ENCODE data around the gene SCTR. TPM values are rescaled to one million over a fixed set of nuclear protein-coding genes. Genes with fewer than 3 reads are reported as not detected.
A peak's percentile ranks its signal among the peaks of the same experiment; 100 is the strongest.

SCTR gene
- total and polyA plus RNA-seq, 2 of the 13 experiments (the other 11 are each of a cell fraction or from before 2014, with no cell fraction given), result not detected

GRCh38 chr2:119426801-119427395, 97.4 kb downstream of the SCTR start (continued):
- TF ChIP-seq, protein P1, sequence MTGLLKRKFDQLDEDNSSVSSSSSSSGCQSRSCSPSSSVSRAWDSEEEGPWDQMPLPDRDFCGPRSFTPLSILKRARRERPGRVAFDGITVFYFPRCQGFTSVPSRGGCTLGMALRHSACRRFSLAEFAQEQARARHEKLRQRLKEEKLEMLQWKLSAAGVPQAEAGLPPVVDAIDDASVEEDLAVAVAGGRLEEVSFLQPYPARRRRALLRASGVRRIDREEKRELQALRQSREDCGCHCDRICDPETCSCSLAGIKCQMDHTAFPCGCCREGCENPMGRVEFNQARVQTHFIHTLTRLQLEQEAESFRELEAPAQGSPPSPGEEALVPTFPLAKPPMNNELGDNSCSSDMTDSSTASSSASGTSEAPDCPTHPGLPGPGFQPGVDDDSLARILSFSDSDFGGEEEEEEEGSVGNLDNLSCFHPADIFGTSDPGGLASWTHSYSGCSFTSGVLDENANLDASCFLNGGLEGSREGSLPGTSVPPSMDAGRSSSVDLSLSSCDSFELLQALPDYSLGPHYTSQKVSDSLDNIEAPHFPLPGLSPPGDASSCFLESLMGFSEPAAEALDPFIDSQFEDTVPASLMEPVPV (CRISPR knock-in tag; IDR thresholded peaks at IDR 0.05), result no peak
- no peak for TF ChIP-seq ZNF766 (CRISPR knock-in tag; IDR thresholded peaks at IDR 0.05; ENCODE audit: borderline replicate concordance)
- TF ChIP-seq ZNF136 (CRISPR knock-in tag; IDR thresholded peaks at IDR 0.05; ENCODE audit: low read depth), result no peak
- TF ChIP-seq ETV5 (CRISPR knock-in tag; IDR thresholded peaks at IDR 0.05; ENCODE audit: borderline replicate concordance), result peak; percentile 53; the same call in 1 of the 2 replicates
- TF ChIP-seq ZNF33B (CRISPR knock-in tag; IDR thresholded peaks at IDR 0.05), result no peak
- 0 out of 2 replicates have a peak, but pooled peaks have one; percentile 20 for TF ChIP-seq HMGXB3 (CRISPR knock-in tag; IDR thresholded peaks at IDR 0.05; ENCODE audit: borderline replicate concordance)
- TF ChIP-seq ZSCAN29 (CRISPR knock-in tag; conservative IDR thresholded peaks at IDR 0.05), result no peak
- TF ChIP-seq, protein P2, sequence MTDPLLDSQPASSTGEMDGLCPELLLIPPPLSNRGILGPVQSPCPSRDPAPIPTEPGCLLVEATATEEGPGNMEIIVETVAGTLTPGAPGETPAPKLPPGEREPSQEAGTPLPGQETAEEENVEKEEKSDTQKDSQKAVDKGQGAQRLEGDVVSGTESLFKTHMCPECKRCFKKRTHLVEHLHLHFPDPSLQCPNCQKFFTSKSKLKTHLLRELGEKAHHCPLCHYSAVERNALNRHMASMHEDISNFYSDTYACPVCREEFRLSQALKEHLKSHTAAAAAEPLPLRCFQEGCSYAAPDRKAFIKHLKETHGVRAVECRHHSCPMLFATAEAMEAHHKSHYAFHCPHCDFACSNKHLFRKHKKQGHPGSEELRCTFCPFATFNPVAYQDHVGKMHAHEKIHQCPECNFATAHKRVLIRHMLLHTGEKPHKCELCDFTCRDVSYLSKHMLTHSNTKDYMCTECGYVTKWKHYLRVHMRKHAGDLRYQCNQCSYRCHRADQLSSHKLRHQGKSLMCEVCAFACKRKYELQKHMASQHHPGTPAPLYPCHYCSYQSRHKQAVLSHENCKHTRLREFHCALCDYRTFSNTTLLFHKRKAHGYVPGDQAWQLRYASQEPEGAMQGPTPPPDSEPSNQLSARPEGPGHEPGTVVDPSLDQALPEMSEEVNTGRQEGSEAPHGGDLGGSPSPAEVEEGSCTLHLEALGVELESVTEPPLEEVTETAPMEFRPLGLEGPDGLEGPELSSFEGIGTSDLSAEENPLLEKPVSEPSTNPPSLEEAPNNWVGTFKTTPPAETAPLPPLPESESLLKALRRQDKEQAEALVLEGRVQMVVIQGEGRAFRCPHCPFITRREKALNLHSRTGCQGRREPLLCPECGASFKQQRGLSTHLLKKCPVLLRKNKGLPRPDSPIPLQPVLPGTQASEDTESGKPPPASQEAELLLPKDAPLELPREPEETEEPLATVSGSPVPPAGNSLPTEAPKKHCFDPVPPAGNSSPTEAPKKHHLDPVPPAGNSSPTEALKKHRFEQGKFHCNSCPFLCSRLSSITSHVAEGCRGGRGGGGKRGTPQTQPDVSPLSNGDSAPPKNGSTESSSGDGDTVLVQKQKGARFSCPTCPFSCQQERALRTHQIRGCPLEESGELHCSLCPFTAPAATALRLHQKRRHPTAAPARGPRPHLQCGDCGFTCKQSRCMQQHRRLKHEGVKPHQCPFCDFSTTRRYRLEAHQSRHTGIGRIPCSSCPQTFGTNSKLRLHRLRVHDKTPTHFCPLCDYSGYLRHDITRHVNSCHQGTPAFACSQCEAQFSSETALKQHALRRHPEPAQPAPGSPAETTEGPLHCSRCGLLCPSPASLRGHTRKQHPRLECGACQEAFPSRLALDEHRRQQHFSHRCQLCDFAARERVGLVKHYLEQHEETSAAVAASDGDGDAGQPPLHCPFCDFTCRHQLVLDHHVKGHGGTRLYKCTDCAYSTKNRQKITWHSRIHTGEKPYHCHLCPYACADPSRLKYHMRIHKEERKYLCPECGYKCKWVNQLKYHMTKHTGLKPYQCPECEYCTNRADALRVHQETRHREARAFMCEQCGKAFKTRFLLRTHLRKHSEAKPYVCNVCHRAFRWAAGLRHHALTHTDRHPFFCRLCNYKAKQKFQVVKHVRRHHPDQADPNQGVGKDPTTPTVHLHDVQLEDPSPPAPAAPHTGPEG (CRISPR knock-in tag; IDR thresholded peaks at IDR 0.05), result no peak
- TF ChIP-seq ZNF232 (CRISPR knock-in tag; IDR thresholded peaks at IDR 0.05; ENCODE audit: borderline replicate concordance), result no peak
- TF ChIP-seq FIP1L1 (IDR thresholded peaks at IDR 0.05; ENCODE audit: borderline replicate concordance, insufficient read depth, low read depth, low read length), result no peak
- no peak for TF ChIP-seq TEAD3 (CRISPR knock-in tag; optimal IDR thresholded peaks at IDR 0.05; ENCODE audit: borderline replicate concordance)
- 0 out of 2 replicates have a peak, but pooled peaks have one; percentile 53 for TF ChIP-seq KLF6 (CRISPR knock-in tag; IDR thresholded peaks at IDR 0.05)
- no peak for TF ChIP-seq POLR2A (IDR thresholded peaks at IDR 0.05; ENCODE audit: insufficient read depth in 1 of 2, low read depth in 2 of 2, low read length in 2 of 2)
- TF ChIP-seq, protein P3, sequence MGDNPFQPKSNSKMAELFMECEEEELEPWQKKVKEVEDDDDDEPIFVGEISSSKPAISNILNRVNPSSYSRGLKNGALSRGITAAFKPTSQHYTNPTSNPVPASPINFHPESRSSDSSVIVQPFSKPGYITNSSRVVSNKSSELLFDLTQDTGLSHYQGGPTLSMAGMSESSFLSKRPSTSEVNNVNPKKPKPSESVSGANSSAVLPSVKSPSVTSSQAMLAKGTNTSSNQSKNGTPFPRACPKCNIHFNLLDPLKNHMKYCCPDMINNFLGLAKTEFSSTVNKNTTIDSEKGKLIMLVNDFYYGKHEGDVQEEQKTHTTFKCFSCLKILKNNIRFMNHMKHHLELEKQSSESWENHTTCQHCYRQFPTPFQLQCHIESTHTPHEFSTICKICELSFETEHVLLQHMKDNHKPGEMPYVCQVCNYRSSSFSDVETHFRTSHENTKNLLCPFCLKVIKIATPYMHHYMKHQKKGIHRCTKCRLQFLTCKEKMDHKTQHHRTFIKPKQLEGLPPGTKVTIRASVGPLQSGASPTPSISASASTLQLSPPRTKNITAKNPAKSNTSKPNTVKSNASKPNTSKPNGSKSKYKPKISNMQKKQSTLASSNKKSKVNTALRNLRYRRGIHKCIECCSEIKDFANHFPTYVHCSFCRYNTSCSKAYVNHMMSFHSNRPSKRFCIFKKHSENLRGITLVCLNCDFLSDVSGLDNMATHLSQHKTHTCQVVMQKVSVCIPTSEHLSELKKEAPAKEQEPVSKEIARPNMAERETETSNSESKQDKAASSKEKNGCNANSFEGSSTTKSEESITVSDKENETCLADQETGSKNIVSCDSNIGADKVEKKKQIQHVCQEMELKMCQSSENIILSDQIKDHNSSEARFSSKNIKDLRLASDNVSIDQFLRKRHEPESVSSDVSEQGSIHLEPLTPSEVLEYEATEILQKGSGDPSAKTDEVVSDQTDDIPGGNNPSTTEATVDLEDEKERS (CRISPR knock-in tag; IDR thresholded peaks at IDR 0.05), result 0 out of 2 replicates have a peak, but pooled peaks have one; percentile 36
